HEK293T (cell line): ENCODE results near the gene ITPKB.
A peak's percentile ranks its signal among the peaks of the same experiment; 100 is the strongest.

ENCODE experiments used
- CTCF ChIA-PET: fragments of 350-600 bp; formaldehyde crosslinking; extraction: SDS; loops from one replicate; lab custom pipeline; 2021; ENCODE audit warnings: antibody characterized with exemption, inconsistent platforms; lab: Yijun Ruan, JAX
- POLR2A ChIA-PET: fragments of 350-600 bp; formaldehyde crosslinking; extraction: SDS; loops from one replicate; lab custom pipeline; 2020; ENCODE audit warnings: antibody characterized with exemption, inconsistent platforms; lab: Yijun Ruan, JAX
- DNase-seq: peaks from one replicate; pipeline ENCODE4 v3.0.0; 2012; ENCODE audit warnings: mixed read lengths; ENCODE audit errors: extremely low spot score
- ARNT ChIP-seq: fragments of 450-650 bp; IDR thresholded peaks from 2 replicates; pipeline ENCODE4 v1.6.1; 2017; ENCODE audit warnings: mild to moderate bottlenecking
- BHLHE40 ChIP-seq: fragments of 450-650 bp; IDR thresholded peaks from 2 replicates; pipeline ENCODE4 v1.6.1; 2016; ENCODE audit warnings: mild to moderate bottlenecking, moderate library complexity, borderline replicate concordance
- CTBP1 ChIP-seq: fragments of 450-650 bp; IDR thresholded peaks from 2 replicates; pipeline ENCODE4 v1.6.1; 2016; ENCODE audit warnings: borderline replicate concordance
- ELF4 ChIP-seq: fragments of 450-650 bp; IDR thresholded peaks from 2 replicates; pipeline ENCODE4 v1.6.1; 2017; ENCODE audit warnings: antibody characterized with exemption
- FOXA1 ChIP-seq: fragments of 450-650 bp; IDR thresholded peaks from 2 replicates; pipeline ENCODE4 v1.6.1; 2016; ENCODE audit warnings: mild to moderate bottlenecking
- FOXK2 ChIP-seq: fragments of 450-650 bp; IDR thresholded peaks from 2 replicates; pipeline ENCODE4 v1.6.1; 2016; ENCODE audit warnings: mild to moderate bottlenecking
- FOXM1 ChIP-seq: fragments of 450-650 bp; IDR thresholded peaks from 2 replicates; pipeline ENCODE4 v1.6.1; 2017; ENCODE audit warnings: mild to moderate bottlenecking, borderline replicate concordance
- HDGF ChIP-seq: fragments of 450-650 bp; IDR thresholded peaks from 2 replicates; pipeline ENCODE4 v1.6.1; 2017; ENCODE audit warnings: antibody characterized with exemption, borderline replicate concordance
- L3MBTL2 ChIP-seq: fragments of 450-650 bp; conservative IDR thresholded peaks from 2 replicates; pipeline ENCODE4 v1.6.1; 2016; ENCODE audit warnings: mild to moderate bottlenecking
- LEF1 ChIP-seq: fragments of 450-650 bp; IDR thresholded peaks from 2 replicates; pipeline ENCODE4 v1.6.1; 2017; ENCODE audit warnings: mild to moderate bottlenecking, borderline replicate concordance
- NFRKB ChIP-seq: fragments of 450-650 bp; IDR thresholded peaks from 2 replicates; pipeline ENCODE4 v1.6.1; 2016; ENCODE audit warnings: mild to moderate bottlenecking, moderate library complexity
- SP1 ChIP-seq: fragments of 450-650 bp; IDR thresholded peaks from 2 replicates; pipeline ENCODE4 v1.6.1; 2017
- SUZ12 ChIP-seq: fragments of 450-650 bp; IDR thresholded peaks from 2 replicates; pipeline ENCODE4 v1.6.1; 2016; ENCODE audit warnings: mild to moderate bottlenecking
- TARDBP ChIP-seq: fragments of 450-650 bp; IDR thresholded peaks from 2 replicates; pipeline ENCODE4 v1.6.1; 2016
- ZNF384 ChIP-seq: fragments of 450-650 bp; IDR thresholded peaks from 2 replicates; pipeline ENCODE4 v1.6.1; 2016
- TF ChIP-seq, protein P1 (sequence below): fragments of 450-650 bp; IDR thresholded peaks from 2 replicates; pipeline ENCODE4 v1.6.1; 2016

ITPKB gene

DNA sequence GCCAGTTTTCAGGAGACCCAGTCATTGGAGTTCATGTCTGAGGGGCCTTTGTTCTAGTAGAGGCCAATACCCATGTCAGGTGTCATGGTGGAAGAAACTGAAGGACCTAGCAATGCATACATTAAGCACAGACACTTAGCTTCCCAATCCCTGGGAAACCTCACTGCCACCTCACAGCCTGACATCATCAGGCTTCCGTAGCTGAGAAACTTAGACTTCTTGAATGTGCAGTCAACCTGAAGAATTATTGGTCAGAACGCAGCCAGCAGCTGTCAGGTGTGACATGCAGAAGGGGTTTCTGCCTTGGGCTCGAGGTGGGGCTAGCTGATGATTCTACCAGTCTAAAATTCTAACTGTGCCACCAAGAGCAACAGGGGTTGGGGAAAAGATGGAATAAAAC is 1.9 kb upstream of the ITPKB start:
- ChIA-PET POLR2A (no interaction called here), CTCF (interaction anchor here (0.7 kb wide), 1 partner anchor 22 kb away, joined by 3 read pairs; no protein-coding TSS in a partner anchor)
- no peak for DNase-seq
- TF ChIP-seq LEF1, result no peak
- TF ChIP-seq TARDBP, result no peak
- TF ChIP-seq SUZ12, result no peak
- no peak for TF ChIP-seq ZNF384
- TF ChIP-seq FOXM1, result no peak
- no peak for TF ChIP-seq L3MBTL2
- TF ChIP-seq, protein P1, sequence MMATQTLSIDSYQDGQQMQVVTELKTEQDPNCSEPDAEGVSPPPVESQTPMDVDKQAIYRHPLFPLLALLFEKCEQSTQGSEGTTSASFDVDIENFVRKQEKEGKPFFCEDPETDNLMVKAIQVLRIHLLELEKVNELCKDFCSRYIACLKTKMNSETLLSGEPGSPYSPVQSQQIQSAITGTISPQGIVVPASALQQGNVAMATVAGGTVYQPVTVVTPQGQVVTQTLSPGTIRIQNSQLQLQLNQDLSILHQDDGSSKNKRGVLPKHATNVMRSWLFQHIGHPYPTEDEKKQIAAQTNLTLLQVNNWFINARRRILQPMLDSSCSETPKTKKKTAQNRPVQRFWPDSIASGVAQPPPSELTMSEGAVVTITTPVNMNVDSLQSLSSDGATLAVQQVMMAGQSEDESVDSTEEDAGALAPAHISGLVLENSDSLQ, result no peak
- no peak for TF ChIP-seq ARNT
- TF ChIP-seq SP1, result no peak
- no peak for TF ChIP-seq CTBP1
- no peak for TF ChIP-seq NFRKB
- no peak for TF ChIP-seq FOXA1
- no peak for TF ChIP-seq BHLHE40
- TF ChIP-seq HDGF, result no peak
- TF ChIP-seq ELF4, result no peak
- TF ChIP-seq FOXK2, result no peak

DNA sequence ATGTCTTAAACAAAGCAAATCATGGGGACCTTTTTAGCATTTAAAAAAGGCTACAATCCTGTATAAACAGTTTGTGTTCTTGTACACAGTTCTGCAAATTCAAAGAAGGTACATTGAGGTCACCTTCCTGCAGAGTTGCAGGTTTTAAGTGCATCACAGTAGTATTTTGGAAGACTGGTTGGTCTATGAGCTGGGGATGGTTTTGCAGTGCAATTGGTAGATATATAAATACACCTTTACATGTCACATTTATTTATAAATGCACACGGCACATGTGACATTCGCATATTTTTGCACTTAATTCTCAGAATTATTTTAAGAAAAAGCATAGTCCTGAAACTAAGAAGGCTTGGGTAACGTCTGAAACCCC is 599 bp upstream of the ITPKB start:
- ChIA-PET CTCF (interaction anchor here (1.2 kb wide), 1 partner anchor 13 kb away, joined by 3 read pairs; no protein-coding TSS in a partner anchor), POLR2A (interaction anchor here (0.9 to 1.3 kb wide), 4 partner anchors 30 to 200 kb away, joined by 3 to 5 read pairs (median 4); no protein-coding TSS in a partner anchor)
- TF ChIP-seq SP1 (no peak), LEF1 (no peak), BHLHE40 (no peak), NFRKB (no peak), TARDBP (no peak), HDGF (no peak), FOXK2 (no peak), FOXA1 (no peak), SUZ12 (no peak)
- TF ChIP-seq, protein P1, result no peak
- no peak for DNase-seq

DNA sequence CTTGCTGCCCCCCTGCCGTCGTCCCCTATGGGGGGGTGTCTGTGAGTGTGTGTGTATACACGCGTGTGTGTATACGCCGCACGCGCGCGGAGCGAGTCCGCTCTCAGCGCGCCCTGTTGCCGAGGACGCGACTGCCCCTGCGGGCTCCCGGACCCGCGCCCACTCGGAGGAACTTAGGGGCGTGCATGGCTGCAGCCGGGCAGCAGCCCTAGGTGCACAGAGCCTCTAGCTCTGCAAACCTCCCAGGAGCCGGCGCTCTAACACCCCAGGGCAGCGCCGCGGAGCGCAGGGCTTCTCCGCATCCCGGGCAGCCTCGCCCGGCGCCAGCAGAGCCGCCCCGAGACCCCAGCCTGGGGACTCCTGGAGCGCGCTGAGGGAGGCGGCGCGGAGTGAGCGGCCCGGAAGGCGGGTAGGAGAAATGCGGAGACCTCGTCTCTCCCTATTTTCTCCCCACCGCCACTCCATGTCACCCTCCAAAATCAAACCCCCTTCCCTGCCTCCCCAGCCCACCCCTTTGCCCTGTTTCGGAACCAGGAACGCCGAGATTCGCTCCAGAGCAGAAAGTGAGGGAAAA is 574 bp downstream of the ITPKB start:
- POLR2A ChIA-PET, result interaction anchor here (1.1 kb wide), 2 partner anchors 29 to 40 kb away, joined by 3 read pairs; no protein-coding TSS in a partner anchor
- DNase-seq, result peak; percentile 49
- TF ChIP-seq TARDBP, result no peak
- TF ChIP-seq, protein P1, result no peak
- TF ChIP-seq HDGF, result no peak
- TF ChIP-seq LEF1, result no peak
- CTCF ChIA-PET, result interaction anchor here (1.2 kb wide), 1 partner anchor 12 kb away, joined by 3 read pairs; no protein-coding TSS in a partner anchor

DNA sequence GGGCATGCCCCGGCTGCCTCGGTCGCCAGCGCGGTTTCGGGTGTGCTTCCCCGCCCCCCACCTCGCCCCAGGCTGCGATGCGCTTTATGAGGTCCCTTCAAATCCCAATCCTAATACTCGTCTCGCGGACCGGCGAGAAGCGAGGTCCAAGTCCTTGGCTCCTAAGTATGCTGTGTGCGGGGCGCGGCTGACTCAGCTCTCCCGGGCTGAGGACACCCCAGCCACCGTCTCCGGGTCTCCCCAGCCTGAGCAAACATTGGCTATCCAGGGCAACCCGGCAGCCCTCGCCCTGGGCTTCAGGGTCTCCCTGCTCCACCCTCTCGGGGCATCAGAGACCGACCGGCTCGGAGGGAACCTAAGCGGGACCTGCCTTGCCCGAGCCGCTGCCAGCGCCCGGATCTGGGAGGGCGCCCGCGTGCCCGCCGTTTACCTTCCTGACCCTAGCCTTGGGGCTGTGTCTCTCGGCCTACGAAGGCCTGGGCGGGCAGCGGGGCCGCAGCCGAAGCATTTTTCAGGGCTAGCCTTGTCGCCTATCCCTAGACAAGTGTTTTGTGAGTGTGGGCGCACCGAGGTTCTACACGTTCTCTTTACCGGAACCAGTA is 1.2 kb downstream of the ITPKB start:
- DNase-seq, result no peak
- ChIA-PET POLR2A (interaction anchor here (1.1 kb wide), 1 partner anchor 41 kb away, joined by 3 read pairs; no protein-coding TSS in a partner anchor), CTCF (no interaction called here)
- TF ChIP-seq FOXK2 (no peak), ARNT (no peak), ELF4 (no peak), L3MBTL2 (no peak), SP1 (no peak), ZNF384 (no peak), SUZ12 (no peak), FOXM1 (no peak), FOXA1 (no peak), NFRKB (no peak), BHLHE40 (no peak), TARDBP (no peak), LEF1 (no peak), CTBP1 (no peak), HDGF (no peak)
- TF ChIP-seq, protein P1, result no peak

DNA sequence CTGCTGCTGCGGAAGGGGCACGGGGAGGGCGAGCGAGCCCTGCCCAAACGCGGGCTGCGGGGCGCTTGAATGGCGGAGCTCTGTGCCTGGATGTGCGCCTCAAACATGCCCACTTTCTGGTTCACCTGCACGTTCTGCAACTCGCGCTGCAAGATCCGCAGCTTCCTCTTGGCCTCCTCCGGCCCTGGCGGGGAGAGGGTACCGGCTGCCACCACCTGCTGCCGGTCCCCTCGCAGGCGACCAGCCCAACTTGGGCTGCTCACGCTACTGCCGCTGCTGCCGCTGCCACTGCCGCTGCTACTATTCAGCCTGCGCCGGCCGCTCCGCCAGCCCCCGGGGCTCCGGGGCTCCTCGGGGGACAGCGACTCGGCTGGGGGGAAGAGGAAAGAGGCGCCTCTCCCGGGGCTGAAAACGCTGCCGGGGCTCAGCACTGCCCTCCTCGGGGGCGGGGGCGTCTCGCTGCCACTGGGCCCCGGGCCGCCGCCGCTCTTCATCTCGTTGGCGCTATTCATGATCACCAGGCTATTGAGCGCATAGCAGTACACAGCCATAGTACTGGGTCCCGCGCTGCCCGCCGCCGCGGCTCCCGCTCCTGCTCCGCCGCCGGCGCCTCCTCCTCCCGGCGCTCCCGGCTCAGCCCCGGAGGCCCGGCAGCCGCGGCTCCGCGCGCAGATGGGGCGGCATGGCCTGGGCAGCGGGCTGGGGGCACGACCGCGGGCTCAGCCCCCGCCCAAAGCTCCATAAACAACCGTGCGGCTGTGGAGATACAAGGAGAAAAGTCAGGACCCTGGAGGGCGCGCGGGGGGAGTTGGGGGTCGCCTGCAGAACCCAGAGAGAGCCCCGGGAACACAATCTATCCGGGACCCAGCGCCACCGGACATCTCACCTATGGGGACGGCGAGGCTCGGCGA is 1.9 kb downstream of the ITPKB start:
- DNase-seq, result no peak
- CTCF ChIA-PET, result no interaction called here
- POLR2A ChIA-PET, result interaction anchor here (1.2 kb wide), 1 partner anchor 13 kb away, joined by 5 read pairs; no protein-coding TSS in a partner anchor
- TF ChIP-seq CTBP1, result no peak
- no peak for TF ChIP-seq ARNT
- TF ChIP-seq SUZ12, result no peak
- TF ChIP-seq HDGF, result no peak
- TF ChIP-seq LEF1, result no peak
- TF ChIP-seq NFRKB, result no peak
- no peak for TF ChIP-seq ELF4
